DND-41 (cell line): ENCODE results near the gene C22orf23.

Experiments used
- ATAC-seq: fragments of 200-7000 bp; cut with Tn5 transposase; 3 replicates; pipeline ENCODE4 v1.9.1; 2021; ENCODE audit warnings: low read depth; ENCODE audit not compliant: insufficient read depth
- DNase-seq: peaks from one replicate; pipeline ENCODE4 v3.0.0-alpha.2; 2020
- H2AFZ ChIP-seq: 2 replicates; pipeline ENCODE4 v1.6.0; 2012; ENCODE audit warnings: low read depth, low read length
- H3K27ac ChIP-seq: 2 replicates; pipeline ENCODE4 v1.5.1; 2012; ENCODE audit warnings: low read length, inconsistent platforms
- H3K27me3 ChIP-seq: fragments of 200-600 bp; sonication (generic); 2 replicates; pipeline ENCODE4 v1.6.0; 2012; ENCODE audit warnings: low read length, mild to moderate bottlenecking, inconsistent platforms; ENCODE audit not compliant: insufficient read depth, poor library complexity
- H3K36me3 ChIP-seq: 2 replicates; pipeline ENCODE4 v1.5.1; 2012; ENCODE audit warnings: low read length, inconsistent platforms; ENCODE audit not compliant: insufficient read depth
- H3K4me1 ChIP-seq: 2 replicates; pipeline ENCODE4 v1.5.1; 2012; ENCODE audit warnings: mild to moderate bottlenecking, low read length; ENCODE audit not compliant: insufficient read depth
- H3K4me2 ChIP-seq: 2 replicates; pipeline ENCODE4 v1.6.0; 2012; ENCODE audit warnings: mild to moderate bottlenecking, moderate library complexity, low read length, inconsistent platforms; ENCODE audit not compliant: insufficient read depth
- H3K4me3 ChIP-seq, 2 experiments: fragments of 200-600 bp in 1 of 2; shearing (Covaris generic) in 1 of 2; 2 replicates each; pipeline ENCODE4 v1.5.1; 2012 to 2016; ENCODE audit warnings: inconsistent platforms in 2 of 2, low read length in 2 of 2, mild to moderate bottlenecking in 2 of 2, low read depth in 1 of 2, moderate library complexity in 1 of 2
- H3K79me2 ChIP-seq: 2 replicates; pipeline ENCODE4 v1.6.0; 2012; ENCODE audit warnings: low read length, inconsistent platforms; ENCODE audit not compliant: insufficient read depth
- H3K9ac ChIP-seq: 2 replicates; pipeline ENCODE4 v1.6.0; 2012; ENCODE audit warnings: low read depth, mild to moderate bottlenecking, inconsistent platforms, low read length, moderate library complexity
- H3K9me3 ChIP-seq: 2 replicates; pipeline ENCODE4 v1.5.1; 2012; ENCODE audit warnings: low read length, moderate library complexity, mild to moderate bottlenecking, inconsistent platforms; ENCODE audit not compliant: insufficient read depth, severe bottlenecking
- H4K20me1 ChIP-seq: 2 replicates; pipeline ENCODE4 v1.6.0; 2012; ENCODE audit warnings: low read length; ENCODE audit not compliant: insufficient read depth
- EZH2 ChIP-seq: IDR thresholded peaks from 3 replicates; pipeline ENCODE4 v1.6.1; 2012; ENCODE audit warnings: borderline replicate concordance, low read depth, mild to moderate bottlenecking, moderate library complexity, low read length, inconsistent platforms; ENCODE audit not compliant: severe bottlenecking
- TF ChIP-seq, protein P1 (sequence below): IDR thresholded peaks from 2 replicates; pipeline ENCODE4 v1.5.1; 2012; ENCODE audit warnings: borderline replicate concordance, low read length, moderate library complexity, mild to moderate bottlenecking; ENCODE audit not compliant: poor library complexity, severe bottlenecking; ENCODE audit errors: extremely low read depth

Gene C22orf23

DNA sequence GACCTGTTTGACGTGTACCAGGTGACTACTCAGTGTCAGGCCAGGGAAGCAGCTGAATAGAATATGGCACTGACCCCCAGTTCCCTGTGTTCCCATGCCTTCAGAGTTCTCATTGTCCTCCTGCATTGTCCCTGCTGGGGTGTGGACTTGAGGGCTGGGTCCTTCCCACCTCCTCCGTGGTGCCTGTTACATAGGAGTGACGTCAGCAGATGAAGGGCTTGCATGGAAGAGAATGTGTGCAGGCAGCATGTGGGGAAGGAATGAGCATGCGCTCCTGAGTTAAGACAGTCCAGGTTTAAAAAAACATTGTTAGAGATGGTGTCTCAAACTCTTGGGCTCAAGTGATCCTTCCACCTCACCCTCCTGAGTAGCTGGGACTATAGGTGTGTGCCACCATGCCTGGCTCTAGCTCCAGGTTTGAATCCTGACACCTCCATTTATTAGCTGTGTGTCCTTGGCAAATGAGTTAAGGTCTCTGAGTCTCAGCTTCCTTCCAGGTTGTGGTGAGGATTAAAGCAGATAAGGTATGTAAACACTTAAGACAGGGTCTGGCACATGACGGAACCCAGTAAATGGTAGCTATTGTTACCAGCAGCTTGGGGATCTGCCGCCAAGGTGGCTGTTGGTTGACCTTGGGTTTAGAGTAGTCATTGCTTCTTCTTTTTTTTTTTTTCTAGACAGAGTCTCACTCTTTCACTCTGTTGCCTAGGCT, 38.5 kb upstream of the C22orf23 start:
- H3K4me1 ChIP-seq: peaks cover 9% of the 10 kb centered on the region
- no peak overlapping the region for H3K4me2 ChIP-seq
- H2AFZ ChIP-seq: no peak overlapping the region
- no peaks in the 10 kb centered on the region for H3K36me3 ChIP-seq
- DNase-seq (no peak), ATAC-seq (no peak)
- TF ChIP-seq EZH2: no peak
- TF ChIP-seq, protein P1, sequence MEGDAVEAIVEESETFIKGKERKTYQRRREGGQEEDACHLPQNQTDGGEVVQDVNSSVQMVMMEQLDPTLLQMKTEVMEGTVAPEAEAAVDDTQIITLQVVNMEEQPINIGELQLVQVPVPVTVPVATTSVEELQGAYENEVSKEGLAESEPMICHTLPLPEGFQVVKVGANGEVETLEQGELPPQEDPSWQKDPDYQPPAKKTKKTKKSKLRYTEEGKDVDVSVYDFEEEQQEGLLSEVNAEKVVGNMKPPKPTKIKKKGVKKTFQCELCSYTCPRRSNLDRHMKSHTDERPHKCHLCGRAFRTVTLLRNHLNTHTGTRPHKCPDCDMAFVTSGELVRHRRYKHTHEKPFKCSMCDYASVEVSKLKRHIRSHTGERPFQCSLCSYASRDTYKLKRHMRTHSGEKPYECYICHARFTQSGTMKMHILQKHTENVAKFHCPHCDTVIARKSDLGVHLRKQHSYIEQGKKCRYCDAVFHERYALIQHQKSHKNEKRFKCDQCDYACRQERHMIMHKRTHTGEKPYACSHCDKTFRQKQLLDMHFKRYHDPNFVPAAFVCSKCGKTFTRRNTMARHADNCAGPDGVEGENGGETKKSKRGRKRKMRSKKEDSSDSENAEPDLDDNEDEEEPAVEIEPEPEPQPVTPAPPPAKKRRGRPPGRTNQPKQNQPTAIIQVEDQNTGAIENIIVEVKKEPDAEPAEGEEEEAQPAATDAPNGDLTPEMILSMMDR: no peak
- no peak overlapping the region for H3K27ac ChIP-seq
- no peak overlapping the region for H3K4me3 ChIP-seq
- H3K9ac ChIP-seq: no peak overlapping the region
- H3K9me3 ChIP-seq: no peaks in the 10 kb centered on the region
- H3K27me3 ChIP-seq: no peaks in the 10 kb centered on the region
- H4K20me1 ChIP-seq: peaks cover 3% of the 10 kb centered on the region
- H3K79me2 ChIP-seq: no peaks in the 10 kb centered on the region

GRCh38 chr22:37990862-37991261, 37.5 kb upstream of the C22orf23 start:
- no peak overlapping the region for H3K9ac ChIP-seq
- peaks cover 3% of the 10 kb centered on the region for H4K20me1 ChIP-seq
- ATAC-seq (no peak), DNase-seq (no peak)
- no peak overlapping the region for H3K4me3 ChIP-seq
- peaks cover 2% of the 10 kb centered on the region for H3K4me1 ChIP-seq
- H3K27ac ChIP-seq: no peak overlapping the region
- H3K4me2 ChIP-seq: no peak overlapping the region
- no peaks in the 10 kb centered on the region for H3K36me3 ChIP-seq
- H3K27me3 ChIP-seq: no peaks in the 10 kb centered on the region
- no peak overlapping the region for H2AFZ ChIP-seq
- TF ChIP-seq EZH2: no peak
- TF ChIP-seq, protein P1: no peak
- no peaks in the 10 kb centered on the region for H3K79me2 ChIP-seq
- H3K9me3 ChIP-seq: no peaks in the 10 kb centered on the region

- H3K4me2 ChIP-seq: no peak overlapping the region
- TF ChIP-seq, protein P1: no peak
- TF ChIP-seq EZH2: no peak
- H3K9ac ChIP-seq: no peak overlapping the region
- no peak overlapping the region for H2AFZ ChIP-seq
- peaks cover 3% of the 10 kb centered on the region for H4K20me1 ChIP-seq
- no peak overlapping the region for H3K27ac ChIP-seq
- no peaks in the 10 kb centered on the region for H3K9me3 ChIP-seq
- H3K27me3 ChIP-seq: no peaks in the 10 kb centered on the region
- no peaks in the 10 kb centered on the region for H3K36me3 ChIP-seq
- no peaks in the 10 kb centered on the region for H3K79me2 ChIP-seq
- H3K4me1 ChIP-seq: no peaks in the 10 kb centered on the region
- H3K4me3 ChIP-seq: no peak overlapping the region
- no peak for DNase-seq
- no peak for ATAC-seq
Measured at GRCh38 chr22:37990301-37990700, 36.9 kb upstream of the C22orf23 start.
